ENCODE results near the gene KRTAP5-2. TPM values are rescaled to one million over a fixed set of nuclear protein-coding genes. Genes with fewer than 3 reads are reported as not detected.

The KRTAP5-2 gene
- total RNA-seq, 1 donor from 2014 or later, result not detected

DNA sequence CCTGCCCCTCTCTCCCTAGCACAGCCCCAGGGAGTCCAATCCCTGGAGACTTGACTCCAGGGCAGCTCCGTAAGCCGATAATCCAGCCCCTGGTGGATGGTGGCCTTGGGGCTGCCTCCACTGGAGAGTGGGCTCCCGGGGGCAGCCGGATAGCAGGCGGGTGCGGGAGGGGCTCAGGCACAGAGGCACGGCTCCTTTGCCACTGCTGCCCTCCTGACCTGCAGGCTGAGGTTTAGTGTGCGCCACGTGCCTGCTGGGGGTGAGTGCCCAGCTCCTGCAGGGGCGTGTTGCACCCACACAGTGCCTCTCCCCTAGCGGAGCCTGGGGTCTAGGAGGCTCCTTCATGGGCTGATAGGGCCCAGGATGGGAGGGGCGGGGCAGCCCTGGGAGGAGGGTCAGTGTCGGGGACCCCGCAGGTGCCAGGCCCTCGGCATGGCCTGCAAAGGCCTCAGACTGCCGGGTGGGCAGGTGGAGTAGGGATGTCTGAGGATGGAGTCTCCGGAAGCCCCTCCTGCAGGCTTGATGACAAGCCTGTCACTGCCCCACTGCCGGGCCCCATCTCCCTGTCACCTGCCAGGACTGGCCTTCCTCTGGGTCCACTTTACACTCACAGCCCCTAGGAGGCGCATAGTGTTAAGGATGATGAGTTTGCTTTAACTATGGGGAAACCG, 31.6 kb downstream of the KRTAP5-2 start:
- H3K4me1 Mint-ChIP-seq, result no peaks in the 10 kb centered on the region
- DNase-seq (ENCODE audit: low spot score in 2 of 2, unreplicated experiment in 2 of 2), result no peak
- no peak for TF ChIP-seq CTCF (IDR thresholded peaks at IDR 0.05; ENCODE audit: unreplicated experiment)
- H3K4me3 Mint-ChIP-seq, result no peak overlapping the region
- H3K9me3 Mint-ChIP-seq, result no peaks in the 10 kb centered on the region
- H3K27ac Mint-ChIP-seq, result no peak overlapping the region
- no peaks in the 10 kb centered on the region for H3K27me3 Mint-ChIP-seq (ENCODE audit: low read depth)
- no peaks in the 10 kb centered on the region for H3K36me3 Mint-ChIP-seq

GRCh38 chr11:1565904-1566247, 32.2 kb downstream of the KRTAP5-2 start:
- TF ChIP-seq CTCF (IDR thresholded peaks at IDR 0.05; ENCODE audit: unreplicated experiment), result no peak
- no peaks in the 10 kb centered on the region for H3K9me3 Mint-ChIP-seq
- DNase-seq (ENCODE audit: low spot score in 2 of 2, unreplicated experiment in 2 of 2), result no peak
- no peaks in the 10 kb centered on the region for H3K27me3 Mint-ChIP-seq (ENCODE audit: low read depth)
- no peaks in the 10 kb centered on the region for H3K4me1 Mint-ChIP-seq
- no peak overlapping the region for H3K4me3 Mint-ChIP-seq
- no peaks in the 10 kb centered on the region for H3K36me3 Mint-ChIP-seq
- H3K27ac Mint-ChIP-seq, result no peak overlapping the region

DNA sequence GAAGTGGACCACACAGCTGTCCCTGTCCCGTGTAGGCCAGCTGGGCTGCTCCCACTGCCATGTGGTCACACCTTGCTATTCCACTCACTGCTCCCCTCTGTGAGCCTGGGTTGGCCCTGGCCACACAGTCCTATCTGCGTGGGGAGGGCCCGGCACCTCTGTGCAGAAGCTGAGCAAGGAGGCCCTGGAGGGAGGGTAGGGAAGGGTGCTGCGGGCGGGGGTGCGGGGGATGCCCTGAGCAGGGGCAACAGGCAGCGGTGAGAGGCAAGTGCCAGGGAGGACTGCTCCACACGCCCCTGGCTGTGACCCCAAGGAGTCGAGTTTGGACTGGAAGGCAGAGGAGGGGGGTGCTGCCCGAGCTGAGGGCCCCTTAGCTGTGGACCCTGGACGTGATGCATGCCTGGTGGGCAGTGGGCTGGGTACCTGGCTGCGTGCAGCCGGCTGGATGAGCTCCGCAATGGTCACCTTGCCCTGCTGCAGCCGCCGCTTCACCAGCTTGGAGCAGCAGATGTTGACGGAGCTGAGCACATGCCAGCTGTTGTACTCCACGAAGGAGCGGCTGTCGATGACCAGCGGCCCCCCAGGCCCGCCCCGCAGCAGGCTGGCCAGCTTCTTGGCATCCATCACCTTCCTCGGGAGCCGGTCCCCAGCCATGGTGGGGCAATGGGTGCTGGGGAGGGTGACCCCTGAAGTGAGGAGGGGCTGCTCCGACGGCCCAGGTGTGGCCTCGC, 32.8 kb downstream of the KRTAP5-2 start:
- Mint-ChIP-seq H3K4me1 (no peaks in the 10 kb centered on the region), H3K36me3 (no peaks in the 10 kb centered on the region), H3K4me3 (no peak overlapping the region), H3K9me3 (no peaks in the 10 kb centered on the region), H3K27ac (no peak overlapping the region), H3K27me3 (ENCODE audit: low read depth) (no peaks in the 10 kb centered on the region)
- DNase-seq (ENCODE audit: low spot score in 2 of 2, unreplicated experiment in 2 of 2), result no peak
- TF ChIP-seq CTCF (IDR thresholded peaks at IDR 0.05; ENCODE audit: unreplicated experiment), result no peak

- DNase-seq (ENCODE audit: low spot score in 2 of 2, unreplicated experiment in 2 of 2), result peak; percentile 57 to 77
- H3K9me3 Mint-ChIP-seq, result no peaks in the 10 kb centered on the region
- H3K27me3 Mint-ChIP-seq (ENCODE audit: low read depth), result no peaks in the 10 kb centered on the region
- H3K27ac Mint-ChIP-seq, result no peak overlapping the region
- no peak overlapping the region for H3K4me3 Mint-ChIP-seq
- no peaks in the 10 kb centered on the region for H3K36me3 Mint-ChIP-seq
- no peaks in the 10 kb centered on the region for H3K4me1 Mint-ChIP-seq
- TF ChIP-seq CTCF (IDR thresholded peaks at IDR 0.05; ENCODE audit: unreplicated experiment), result no peak
Observed at GRCh38 chr11:1564535-1565172, 33.4 kb downstream of the KRTAP5-2 start.

DNA sequence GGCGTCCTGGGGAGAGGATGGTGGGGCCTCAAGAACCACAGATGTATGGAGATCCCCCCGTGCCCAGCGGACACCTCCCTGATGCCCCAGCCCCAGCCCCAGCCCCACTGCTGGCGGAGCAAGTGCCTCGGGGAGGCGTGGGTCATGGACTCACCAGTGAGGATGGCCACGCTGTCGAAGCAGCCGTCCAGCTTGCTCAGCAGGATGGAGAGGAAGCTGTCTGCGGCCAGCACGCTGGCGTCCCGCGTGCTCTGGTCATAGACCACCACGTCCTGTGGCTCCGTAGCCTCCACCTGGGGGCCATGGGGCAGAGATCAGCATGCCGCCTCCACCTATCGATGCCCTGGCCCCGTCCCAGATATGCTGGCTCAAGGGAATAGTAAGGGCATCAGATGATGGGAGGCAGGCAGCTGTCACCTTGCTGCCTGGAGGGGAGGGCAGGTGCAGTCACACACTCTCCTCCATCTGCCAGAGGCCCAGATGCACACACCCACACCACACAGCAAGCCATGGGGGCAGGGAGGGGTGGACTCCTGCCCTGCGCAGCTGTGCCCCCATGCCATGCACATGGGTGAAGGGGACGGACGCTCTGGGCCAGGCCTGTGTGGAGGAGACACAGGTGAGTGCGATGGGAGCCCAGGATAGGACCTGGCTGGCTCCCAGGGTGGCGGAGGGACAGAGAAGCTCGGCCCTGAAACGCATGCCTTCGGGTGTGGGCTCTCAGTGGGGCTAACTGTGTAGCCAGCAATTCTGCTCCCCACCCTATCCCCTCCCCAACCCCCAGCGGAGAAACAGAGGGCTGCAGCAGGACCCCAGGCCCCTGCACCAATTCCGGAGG, 34.2 kb downstream of the KRTAP5-2 start:
- H3K4me3 Mint-ChIP-seq, result no peak overlapping the region
- DNase-seq (ENCODE audit: low spot score in 2 of 2, unreplicated experiment in 2 of 2), result no peak
- no peak overlapping the region for H3K27ac Mint-ChIP-seq
- H3K27me3 Mint-ChIP-seq (ENCODE audit: low read depth), result no peaks in the 10 kb centered on the region
- no peaks in the 10 kb centered on the region for H3K9me3 Mint-ChIP-seq
- no peak for TF ChIP-seq CTCF (IDR thresholded peaks at IDR 0.05; ENCODE audit: unreplicated experiment)
- H3K36me3 Mint-ChIP-seq, result no peaks in the 10 kb centered on the region
- H3K4me1 Mint-ChIP-seq, result peaks cover under 1% of the 10 kb centered on the region

Data from mesothelial cell of epicardium (in vitro differentiated cells).